Fibroblast of skin of abdomen (primary cell): ENCODE measurements around the gene RNGTT.
"Not testable (repeated sequence)": the region's sequence is repeated elsewhere in the genome, so short reads cannot be mapped to it uniquely, and the experiment has no call there.

Source experiments
- DNase-seq: peaks from one replicate; pipeline ENCODE4 v3.0.0-alpha.2; 2013

The RNGTT gene

DNA sequence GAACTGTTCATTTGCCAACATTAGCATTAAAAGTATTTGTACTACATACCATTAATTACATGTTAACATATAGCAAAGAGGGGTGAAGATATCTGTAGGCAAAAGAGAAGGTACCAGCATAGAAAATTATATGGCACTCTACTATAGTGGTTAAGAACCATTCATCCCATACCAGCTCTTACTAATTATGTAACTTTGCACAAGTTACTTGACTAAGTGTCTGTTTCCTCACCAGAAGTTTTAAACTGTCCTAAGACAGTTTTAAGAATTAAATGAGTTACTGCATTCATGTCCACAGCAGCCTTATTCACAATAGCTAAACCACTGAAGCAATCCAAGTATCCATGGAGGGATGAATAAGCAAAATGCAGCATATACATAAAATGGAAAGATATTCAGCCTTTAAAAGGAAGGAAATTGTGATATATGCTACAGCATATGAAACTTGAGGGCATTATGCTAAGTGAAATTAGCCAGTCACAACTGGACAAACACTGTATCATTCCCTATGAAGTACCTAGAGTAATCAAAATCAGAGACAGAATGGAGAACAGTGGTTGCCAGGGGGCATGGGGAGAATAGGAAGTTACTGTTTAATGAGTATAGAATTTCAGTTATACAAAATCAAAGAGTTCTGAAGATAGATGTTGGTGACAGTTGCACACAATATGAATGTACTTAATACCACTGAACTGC lies 98.9 kb downstream of the RNGTT start:
- no peak for DNase-seq

DNA sequence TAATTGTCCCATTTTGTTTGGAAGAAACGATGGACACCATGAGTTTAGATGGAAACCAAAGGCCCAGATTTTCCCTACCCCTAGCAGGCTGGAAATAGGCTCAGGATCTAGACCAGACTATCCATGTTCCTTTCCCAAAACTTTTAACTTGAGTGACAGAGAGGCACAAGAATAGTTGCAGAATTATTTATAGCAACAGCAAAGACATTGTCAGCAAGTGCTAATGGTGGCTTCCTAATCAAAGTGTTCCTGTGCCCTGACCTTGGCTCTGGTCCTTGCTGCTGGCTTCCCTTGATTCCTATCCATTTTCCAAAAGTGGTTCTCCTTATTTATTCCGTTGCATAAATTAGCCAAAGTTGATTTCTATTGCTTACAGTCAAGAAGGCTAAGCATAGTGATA lies 103.1 kb downstream of the RNGTT start:
- DNase-seq, result no peak

DNA sequence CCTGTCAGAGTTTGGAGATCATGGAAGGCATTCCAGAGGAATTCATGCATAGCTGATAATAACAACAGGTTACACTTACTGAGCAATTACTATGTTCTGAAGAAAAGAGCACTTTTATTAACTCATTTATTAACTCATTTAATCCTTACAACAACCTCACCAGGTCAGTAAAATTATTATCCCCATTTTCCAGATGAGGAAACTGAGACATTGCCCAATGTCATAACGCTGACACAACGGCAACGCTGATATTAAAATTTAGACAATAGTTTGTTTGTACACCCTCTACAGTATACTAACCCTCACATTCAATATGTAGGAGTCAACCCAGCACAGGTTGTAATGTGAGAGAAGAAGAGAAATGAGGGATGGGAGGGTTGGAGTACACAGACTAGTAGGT lies 105.0 kb downstream of the RNGTT start:
- no peak for DNase-seq

DNA sequence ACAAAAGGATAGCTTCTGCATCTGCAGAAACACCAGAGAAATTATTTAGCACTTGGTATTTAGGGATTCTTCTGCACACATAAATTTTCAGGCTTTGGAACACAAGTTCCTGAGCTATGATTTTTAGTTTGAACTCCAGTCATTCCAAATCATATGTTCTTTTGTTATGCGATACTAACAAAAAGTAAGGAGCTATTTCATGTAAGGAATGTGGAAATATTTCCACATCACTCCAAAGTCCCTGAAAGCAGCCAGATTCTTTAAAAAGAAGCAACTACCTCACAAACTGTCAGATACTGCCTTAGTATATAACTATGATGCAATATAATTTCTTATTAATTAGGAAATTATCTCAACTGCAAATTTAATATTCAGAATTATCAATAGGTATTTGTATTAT lies 106.9 kb downstream of the RNGTT start:
- DNase-seq, result no peak

DNA sequence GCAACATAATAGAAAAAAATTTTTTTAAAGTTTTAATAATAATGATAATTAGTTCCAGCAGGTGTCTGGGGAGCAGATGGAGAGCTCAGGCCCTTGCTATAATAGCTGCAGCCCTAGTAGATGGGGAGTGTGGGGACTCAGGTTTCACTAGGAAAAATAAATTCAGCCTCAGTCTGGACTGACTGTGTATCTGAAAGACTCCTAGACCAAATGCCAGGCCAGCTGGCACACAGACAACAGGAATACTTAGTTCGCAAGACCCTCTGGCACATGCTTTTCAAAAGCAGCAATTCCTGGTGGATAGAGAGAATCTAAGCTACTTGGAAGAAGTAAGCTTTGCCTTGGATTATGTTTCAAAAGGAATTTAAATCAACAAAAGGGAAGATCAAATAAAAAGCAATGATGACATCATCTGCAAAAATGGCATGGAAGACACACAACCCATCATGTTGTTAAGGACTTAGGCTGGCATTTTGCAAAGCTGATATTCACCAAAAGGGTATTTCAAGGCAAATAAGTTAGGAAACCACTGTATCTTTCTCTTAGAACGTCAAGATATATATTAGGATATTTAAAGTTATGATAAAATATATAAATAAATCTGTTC lies 107.8 kb downstream of the RNGTT start:
- no peak for DNase-seq

DNA sequence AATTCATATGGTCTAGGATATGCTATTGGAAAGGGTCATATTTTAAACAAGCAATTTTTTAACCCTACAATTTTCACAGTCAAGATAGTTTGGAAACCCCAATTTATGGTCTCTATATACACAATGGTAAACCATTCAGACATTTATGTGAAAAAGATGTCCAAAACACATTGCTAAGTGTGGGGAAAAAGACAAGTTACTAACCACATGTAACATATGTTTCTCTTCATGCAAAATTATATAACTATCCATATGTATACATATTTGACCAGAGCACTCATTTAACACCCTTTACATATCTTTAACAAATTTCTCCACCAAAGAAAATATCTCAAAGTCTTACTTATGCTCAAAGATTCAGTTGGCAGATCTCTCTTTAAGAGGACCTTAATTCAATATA lies 110.6 kb downstream of the RNGTT start:
- DNase-seq, result no peak

DNA sequence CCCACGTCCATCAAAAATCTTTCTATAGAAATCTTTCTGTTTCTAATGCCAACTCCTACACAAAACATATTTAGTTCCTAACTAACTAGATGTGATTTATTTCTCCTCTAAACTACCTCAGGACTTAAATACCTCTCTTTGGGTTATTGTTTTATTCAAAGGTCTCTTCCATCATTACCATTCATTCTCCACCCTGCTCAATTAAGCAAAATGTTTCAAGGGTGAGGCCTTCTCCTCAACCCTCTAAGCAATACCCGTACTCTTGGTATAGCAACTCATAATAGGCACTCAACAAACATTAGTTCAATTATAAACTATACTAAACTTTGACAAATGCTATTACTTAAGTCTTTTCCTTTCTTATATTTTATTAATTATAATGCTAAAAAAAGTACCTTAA lies 111.4 kb downstream of the RNGTT start:
- DNase-seq, result no peak

DNA sequence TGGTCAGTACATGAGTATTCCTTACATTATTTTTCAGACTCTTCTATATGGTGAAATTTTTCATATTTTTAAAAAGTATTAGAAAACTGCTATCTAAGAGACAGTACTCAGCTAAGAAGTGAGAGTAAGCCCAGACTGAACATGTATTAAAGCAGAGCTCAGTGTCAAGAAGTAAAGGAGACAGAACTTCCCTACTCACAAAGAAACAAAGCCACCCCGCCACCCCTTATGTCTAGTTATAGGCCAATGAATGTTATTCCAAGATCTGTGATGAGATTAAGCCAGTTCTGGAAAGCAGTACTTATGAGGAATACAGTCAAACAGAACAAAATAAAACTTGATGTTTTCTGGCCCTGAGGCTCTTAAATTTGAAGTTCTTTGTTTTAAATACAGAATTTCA lies 114.5 kb downstream of the RNGTT start:
- DNase-seq, result no peak

DNA sequence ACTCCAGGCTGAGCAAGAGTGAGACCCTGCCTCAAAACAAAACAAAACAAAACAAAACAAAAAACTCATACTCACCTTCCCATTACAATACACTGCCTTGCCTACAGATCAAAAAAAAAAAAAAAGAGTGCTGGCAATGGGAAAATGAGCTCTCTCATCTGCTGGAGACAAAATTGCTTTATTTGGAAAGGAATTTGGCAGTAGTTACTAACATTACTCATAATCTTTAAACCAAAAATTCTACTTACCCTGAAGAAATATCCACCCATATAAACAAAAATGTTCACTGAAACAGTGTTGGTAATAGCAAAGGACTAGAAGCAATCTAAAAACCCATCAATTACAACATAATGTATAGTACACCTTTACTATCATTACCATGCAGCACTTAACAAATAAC lies 120.4 kb downstream of the RNGTT start:
- peak; percentile 81 for DNase-seq

DNA sequence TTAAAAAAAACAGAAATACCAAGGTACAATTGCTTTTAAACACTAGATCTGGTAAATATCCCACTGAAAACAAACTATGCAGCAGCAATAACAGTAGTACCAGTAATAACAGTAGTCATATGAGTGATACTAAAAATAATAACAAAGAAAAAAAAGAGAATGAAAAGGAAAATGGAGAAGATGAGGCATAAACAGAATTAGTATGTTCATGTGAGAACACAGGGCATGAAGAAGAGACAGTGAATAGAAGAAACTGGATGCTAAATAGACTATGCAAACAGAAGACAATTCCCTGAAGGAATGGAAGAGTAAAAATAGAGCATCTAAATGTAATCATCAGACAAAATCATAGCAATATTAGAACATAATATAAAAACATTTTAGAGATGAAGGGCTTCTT lies 121.1 kb downstream of the RNGTT start:
- DNase-seq, result no peak

DNA sequence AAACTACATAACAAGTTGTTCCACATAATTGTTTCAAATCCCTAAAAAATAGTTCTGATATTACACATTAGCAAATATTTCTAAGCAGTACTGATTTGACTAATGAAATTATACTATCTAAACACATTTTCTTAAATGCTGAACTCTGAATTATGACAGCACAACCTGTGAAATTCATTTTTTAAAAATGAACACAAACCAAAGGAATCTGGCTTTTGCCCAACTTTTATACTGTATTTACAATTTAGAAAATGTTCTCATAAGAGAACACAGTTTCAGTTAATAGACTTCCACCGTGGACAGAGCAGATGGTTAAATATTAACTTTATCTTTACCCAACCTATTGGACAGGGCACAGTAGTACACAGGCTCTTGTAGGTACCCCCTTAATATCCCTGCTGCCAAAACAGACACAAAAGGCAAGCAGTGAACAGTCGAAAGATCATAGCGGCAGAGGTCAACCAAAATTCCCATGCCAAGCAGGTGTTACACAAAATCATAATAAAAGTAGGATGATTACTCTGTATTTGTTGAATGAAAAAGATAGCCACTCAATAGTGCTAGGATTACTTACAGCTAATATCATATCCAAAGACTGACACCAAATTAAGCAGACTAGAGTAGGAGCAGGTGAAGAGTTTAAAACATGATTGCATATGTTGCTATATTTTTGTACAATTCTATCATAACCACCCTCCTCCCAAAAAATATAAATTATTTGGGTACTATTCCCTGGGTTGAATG lies 122.5 kb downstream of the RNGTT start:
- DNase-seq, result peak; percentile 24

DNA sequence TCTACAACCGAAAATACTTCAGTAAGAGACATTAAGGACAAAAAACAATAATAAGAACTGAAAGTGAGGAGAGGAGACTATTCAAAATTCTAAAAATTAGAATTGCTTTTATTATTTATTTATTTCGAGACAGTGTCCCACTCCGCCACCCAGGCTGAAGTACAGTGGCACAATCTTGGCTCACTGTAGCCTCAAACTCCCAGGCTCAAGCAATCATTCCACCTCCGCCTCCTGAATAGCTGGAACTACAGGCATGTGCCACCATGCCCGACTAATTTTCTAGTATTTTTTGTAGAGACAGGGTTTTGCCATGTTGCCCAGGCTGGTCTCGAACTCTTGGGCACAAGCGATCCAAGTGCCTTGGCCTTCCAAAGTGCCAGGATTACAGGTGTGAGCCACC lies 123.1 kb downstream of the RNGTT start:
- no peak for DNase-seq

DNA sequence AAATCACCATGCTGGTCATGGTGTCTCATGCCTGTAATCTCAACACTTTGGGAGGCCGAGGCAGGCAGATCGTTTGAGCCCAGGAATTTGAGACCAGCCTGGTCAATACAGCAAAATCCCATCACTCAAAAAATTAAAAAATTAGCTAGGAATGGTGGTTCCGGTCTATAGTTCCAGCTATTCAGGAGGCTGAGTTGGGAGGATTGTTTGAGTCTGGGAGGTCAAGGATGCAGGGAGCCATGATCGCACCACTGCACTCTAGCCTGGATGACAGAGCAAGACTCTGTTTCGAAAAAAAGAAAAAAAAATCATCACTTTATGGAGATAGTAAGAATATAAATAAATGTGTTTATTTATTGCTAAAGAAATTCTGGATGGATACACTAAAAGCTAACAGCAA lies 124.1 kb downstream of the RNGTT start:
- DNase-seq, result no peak

DNA sequence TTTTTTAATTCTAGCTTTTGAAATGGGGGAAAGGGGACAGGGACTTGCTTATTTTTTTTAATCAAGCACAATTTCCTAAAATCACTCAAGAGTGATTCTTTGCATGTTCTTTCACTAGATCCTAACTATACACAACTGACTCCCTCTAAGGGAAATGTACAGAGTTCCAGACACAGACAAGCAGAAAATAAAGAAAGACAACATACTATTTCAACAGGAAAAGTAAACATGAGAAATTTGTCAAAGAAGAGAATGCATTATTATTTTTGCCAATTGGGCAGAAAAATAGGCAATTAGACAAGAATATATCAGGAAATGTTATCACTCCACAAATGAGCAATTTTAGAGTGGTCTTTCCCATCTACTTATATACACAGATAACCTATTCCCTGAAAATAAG lies 128.2 kb downstream of the RNGTT start:
- no peak for DNase-seq

DNA sequence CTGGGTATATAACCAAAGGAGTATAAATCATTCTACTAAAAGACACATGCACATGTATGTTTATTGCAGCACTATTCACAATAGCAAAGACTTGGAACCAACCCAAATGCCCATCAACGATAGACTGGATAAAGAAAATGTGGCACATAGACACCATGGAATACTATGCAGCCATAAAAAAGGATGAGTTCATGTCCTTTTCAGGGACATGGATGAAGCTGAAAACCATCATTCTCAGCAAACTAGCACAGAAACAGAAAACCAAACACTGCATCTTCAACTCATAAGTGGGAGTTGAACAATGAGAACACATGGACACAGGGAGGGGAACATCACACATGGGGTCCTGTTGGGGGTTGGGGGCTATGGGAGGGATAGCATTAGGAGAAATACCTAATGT lies 130.3 kb downstream of the RNGTT start:
- DNase-seq, result not testable (repeated sequence)

DNA sequence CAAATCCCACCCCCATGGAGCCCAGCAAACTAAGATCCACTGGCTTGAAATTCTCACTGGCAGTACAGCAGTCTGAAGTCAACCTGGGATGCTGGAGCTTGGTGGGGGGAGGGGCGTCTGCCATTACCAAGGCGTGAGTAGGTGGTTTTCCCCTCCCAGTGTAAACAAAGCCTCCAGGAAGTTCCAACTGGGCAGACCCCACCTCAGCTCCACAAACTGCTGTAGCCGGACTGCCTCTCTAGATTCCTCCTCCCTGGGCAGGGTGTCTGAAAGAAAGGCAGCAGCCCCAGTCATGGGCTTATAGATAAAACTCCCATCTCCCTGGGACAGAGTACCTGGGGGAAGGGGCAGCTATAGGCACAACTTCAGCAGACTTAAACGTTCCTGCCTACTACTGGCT lies 135.8 kb downstream of the RNGTT start:
- DNase-seq, result not testable (repeated sequence)

DNA sequence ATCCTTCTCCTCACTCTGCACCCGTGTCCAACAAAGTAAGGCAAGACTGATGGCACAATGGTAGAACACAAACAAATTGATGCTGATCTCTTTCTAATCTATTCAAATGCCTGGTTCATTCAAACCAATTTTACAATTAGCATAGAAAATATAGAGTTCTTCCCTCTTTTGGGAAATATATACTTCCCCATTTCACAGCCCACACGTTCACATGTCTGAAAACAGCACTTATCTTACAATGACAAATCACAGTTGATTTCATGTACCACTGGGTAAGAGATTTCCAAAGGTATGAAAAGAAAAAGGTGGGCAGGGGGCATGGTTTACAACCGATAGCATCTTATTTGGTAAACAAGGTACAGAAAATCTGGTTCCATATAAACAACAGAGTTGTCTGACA lies 137.6 kb downstream of the RNGTT start:
- DNase-seq, result no peak

DNA sequence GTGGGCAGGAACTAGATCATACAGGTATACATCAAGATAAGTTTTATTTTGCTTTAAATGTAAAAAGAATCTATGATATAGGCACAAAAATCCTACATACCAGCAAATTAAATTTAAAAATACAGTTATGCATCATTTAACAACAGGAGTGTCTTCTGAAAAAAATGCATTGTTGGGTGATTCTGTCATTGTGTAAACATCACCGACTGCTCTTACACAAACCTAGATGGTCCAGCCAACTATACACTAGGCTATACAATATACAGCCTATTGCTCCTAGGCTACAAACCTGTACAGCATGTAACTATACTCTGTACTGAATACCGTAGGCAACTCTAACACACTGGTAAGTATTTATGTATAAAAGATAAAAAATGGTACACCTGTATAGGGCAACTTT lies 139.4 kb downstream of the RNGTT start:
- DNase-seq, result peak; percentile 54

DNA sequence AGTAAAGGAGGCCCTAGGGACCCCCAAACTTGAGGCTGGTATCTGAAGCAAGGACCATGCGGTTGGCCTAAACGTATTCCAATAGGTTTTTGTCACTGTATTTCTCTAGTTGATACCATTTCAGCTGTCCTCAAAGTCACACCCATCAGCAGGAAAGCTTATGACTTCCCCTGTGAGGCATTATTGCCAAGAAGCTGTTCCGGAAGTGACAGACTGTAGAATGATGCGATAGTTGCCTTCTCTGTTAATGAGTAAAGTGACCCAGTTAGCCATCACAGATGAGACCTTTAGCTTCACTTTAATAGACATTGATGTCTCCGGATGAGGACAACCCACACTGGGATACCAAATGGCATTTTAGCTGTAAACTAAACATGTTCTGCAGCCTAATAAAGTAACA lies 147.9 kb downstream of the RNGTT start:
- no peak for DNase-seq

DNA sequence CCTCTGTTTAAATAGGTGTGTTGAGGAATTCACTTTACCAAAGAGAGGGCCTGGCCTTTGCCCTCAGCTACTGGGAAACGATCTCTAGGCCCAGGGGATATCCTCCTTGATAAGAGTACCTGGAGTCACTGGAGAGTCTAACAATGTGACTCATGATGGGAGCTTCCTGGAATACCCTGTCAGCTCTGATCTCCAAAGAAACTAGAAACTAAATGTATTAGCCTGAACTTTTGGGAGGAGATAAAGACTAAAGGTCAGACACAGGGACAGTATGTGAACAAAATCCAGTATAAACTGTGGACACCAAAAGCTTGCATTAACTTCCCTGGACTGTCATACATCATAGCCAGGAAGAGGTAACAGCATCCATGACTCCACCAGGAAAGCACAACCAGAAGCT lies 148.5 kb downstream of the RNGTT start:
- no peak for DNase-seq

DNA sequence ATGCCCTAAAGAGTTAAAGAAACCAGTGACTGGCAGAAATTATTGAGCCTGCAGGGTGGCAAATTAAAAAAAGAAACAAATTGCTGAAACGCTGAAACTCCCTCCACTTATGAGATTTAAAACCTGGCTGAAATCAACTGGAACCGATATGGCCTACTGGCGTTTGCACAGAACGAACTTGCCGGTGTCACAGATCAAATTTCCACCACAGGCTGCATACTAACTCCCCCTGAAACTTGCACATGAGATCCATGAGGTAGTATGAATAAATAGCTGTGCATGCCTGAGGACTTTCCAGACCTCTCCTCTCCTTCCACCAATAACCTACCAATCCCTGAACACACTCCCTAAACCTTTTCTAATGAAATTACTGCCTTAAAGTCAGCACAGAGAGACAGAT lies 150.4 kb downstream of the RNGTT start:
- no peak for DNase-seq

DNA sequence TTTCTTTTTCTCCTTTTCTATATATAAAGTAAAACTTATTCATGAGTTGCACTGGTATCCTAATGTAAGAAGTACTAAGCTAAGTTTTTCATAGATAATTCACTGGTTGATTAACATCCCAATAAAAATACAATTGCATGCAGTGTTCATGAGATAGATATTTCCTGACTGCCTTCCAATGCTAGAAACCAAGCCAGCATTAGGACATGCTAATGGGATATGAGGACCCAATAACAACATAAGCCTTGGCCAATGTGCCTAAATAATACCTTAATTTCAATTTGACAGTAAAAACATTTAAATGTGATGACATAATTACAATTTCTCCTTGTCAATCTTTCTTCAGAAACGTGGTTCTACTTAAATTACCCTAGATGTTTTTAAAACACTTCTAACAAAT lies 152.7 kb downstream of the RNGTT start:
- DNase-seq, result no peak

DNA sequence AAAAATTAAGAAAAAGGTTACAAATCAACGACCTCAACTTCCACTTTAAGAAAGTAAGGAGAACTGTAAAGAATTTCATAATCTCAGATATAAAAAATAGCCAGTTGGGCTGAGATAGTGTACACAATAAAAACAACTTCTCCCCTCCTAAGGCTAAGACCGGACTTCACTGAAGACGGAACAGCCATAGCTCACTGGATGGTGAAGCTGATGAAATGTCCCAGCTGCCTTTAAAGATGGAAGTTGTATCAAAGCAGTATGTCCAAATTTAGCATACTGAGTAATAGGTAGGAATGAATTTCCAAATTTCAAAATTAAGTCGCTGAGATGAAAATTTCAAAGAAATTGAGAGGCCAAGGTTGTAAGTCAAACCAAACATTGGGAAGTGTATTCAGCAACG lies 153.3 kb downstream of the RNGTT start:
- DNase-seq, result no peak

DNA sequence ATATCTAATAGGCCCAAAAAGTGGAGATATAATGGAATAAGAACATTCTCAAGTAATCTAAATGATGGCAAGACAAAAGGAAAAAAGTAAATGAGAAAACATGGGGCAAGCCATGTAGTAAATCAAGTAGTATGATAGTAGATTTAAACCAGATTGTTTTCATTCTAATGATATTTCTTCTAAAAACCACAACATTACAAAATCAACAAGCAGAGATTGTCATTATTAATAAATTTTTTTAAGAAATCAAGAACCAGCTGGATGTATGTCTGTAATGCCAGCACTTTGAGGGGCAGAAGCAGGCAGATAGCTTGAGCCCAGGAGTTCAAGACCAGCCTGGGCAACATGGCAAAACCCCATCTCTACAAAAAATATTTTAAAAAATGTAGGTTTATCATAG lies 155.0 kb downstream of the RNGTT start:
- peak; percentile 11 for DNase-seq
